ENCODE results near the gene HEATR5B. TPM values are rescaled to one million over a fixed set of nuclear protein-coding genes. Genes with fewer than 3 reads are reported as not detected.
"Not testable (repeated sequence)": the region's sequence is repeated elsewhere in the genome, so short reads cannot be mapped to it uniquely, and the experiment has no call there.

The HEATR5B gene
- total RNA-seq, 1 donor from 2014 or later, result 10.6 TPM

DNA sequence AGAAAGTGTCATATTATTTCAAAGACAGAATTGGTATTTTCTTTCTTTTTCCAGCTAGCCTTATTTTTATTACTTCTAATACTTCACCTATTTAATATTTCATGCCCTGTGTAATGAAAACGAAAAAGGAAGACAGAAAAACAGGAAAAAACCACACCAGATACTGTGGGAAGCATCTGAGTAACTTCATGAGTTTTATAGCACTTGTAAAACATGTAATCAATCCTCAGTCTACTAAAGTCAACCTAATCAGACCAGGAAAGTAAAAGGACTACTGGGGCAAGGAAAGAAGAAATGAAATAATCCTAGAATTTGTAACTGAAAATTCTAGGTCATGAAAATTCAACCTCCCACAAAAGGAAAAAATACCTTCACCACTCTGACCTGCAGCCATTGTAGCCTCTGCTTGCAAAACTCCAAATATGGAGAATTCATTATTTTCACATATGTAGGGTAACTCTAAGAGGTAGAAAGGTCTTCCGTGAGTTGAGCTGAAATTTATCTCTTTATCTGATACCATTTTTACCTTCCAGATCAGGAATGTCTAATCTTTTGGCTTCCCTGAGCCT, 83.1 kb downstream of the HEATR5B start:
- Histone ChIP-seq H3K4me1 (no peaks in the 10 kb centered on the region), H3K9me3 (no peaks in the 10 kb centered on the region), H3K27me3 (no peaks in the 10 kb centered on the region), H3K27ac (no peak overlapping the region), H3K36me3 (peaks cover 66 to 73% of the 10 kb centered on the region in 2 donors), H3K4me3 (no peak overlapping the region)
- TF ChIP-seq, protein P1, sequence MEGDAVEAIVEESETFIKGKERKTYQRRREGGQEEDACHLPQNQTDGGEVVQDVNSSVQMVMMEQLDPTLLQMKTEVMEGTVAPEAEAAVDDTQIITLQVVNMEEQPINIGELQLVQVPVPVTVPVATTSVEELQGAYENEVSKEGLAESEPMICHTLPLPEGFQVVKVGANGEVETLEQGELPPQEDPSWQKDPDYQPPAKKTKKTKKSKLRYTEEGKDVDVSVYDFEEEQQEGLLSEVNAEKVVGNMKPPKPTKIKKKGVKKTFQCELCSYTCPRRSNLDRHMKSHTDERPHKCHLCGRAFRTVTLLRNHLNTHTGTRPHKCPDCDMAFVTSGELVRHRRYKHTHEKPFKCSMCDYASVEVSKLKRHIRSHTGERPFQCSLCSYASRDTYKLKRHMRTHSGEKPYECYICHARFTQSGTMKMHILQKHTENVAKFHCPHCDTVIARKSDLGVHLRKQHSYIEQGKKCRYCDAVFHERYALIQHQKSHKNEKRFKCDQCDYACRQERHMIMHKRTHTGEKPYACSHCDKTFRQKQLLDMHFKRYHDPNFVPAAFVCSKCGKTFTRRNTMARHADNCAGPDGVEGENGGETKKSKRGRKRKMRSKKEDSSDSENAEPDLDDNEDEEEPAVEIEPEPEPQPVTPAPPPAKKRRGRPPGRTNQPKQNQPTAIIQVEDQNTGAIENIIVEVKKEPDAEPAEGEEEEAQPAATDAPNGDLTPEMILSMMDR (IDR thresholded peaks at IDR 0.05), result no peak
- no peak for DNase-seq (ENCODE audit: low spot score in 2 of 2)
- intact Hi-C loops (cut with DNase I), result loop anchor here (10.0 kb wide), 1 partner anchor 216 kb away; no protein-coding TSS in a partner anchor

DNA sequence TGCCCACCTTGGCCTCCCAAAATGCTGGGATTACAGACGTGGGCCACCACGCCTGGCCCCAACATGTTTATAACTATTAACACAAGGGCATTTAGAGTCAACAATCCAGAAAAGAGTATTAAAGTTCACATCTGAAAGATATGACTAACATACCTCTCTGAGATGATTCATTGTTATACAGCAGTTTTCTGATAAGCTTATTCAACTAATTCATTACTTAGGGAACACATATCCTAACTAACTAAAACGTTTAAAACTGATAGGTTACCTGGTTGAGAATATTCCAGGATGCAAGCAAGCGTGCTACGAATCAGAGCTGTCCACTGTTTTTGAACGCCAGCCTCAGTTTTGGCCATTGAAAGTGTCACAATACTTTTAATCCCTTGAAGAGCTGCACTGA, 83.9 kb downstream of the HEATR5B start:
- TF ChIP-seq, protein P1 (IDR thresholded peaks at IDR 0.05), result no peak
- Histone ChIP-seq H3K36me3 (peaks cover 66 to 69% of the 10 kb centered on the region in 2 donors), H3K9me3 (no peaks in the 10 kb centered on the region), H3K27ac (no peak overlapping the region), H3K27me3 (no peaks in the 10 kb centered on the region), H3K4me1 (no peaks in the 10 kb centered on the region), H3K4me3 (no peak overlapping the region)
- intact Hi-C loops (cut with DNase I), result loop anchor here (10.0 kb wide), 1 partner anchor 216 kb away; no protein-coding TSS in a partner anchor
- no peak for DNase-seq (ENCODE audit: low spot score in 2 of 2)

DNA sequence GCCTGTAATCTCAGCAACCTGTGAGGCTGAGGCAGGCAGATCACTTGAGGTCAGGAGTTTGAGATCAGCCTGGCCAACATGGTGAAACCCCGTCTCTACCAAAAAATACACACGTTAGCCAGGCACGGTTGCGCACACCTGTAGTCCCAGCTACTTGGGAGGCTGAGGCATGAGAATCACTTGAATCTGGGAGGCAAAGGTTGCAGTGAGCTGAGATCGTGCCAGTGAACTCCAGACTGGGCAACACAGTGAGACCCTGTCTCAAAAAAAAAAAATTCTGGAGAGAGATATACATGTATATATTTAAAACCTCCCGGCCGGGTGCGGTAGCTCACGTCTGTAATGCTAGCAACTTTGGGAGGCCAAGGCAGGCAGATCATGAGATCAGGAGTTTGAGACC, 84.8 kb downstream of the HEATR5B start:
- H3K9me3 ChIP-seq; H3K4me3 ChIP-seq; H3K4me1 ChIP-seq; intact Hi-C loops (cut with DNase I); DNase-seq (ENCODE audit: low spot score in 2 of 2); H3K27me3 ChIP-seq; H3K27ac ChIP-seq: not testable (repeated sequence)
- peaks cover 57 to 60% of the 10 kb centered on the region in 2 donors for H3K36me3 ChIP-seq

DNA sequence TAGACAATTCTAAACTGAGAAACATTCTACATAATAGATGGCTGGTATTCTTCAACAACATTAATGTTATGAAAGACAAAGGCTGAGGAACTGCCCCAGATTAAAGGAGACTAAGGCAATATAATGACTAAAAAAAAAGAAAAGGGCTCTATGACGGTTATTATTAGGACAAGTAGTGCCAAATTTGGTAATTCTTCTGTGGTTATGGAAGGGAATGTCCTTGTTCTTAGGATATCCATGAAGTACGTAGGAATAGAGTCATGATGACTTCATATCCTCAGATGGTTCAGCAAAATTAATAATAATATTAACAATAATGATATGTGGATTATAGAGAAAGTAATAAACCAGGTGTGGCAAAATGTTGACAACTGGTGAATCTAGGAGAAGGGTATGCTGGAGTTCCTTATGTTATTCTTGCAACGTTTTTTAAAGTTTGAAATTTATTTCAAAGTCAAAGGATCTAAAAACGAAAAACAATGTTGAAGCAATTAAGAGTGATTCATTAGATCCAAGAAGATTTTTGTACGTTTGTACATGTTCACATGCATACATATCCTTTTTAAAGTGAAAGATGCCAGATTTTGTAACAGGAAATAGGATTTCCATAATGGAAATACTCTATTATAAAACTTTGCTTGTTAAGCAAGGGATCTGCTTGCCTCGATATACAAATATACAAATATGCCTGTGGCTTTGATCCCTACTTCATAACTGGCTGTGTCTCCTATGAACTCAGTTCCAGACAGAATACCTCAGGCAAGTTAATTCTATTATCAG, 90.1 kb downstream of the HEATR5B start:
- Histone ChIP-seq H3K4me3 (no peak overlapping the region), H3K9me3 (no peaks in the 10 kb centered on the region), H3K4me1 (no peaks in the 10 kb centered on the region), H3K27ac (no peak overlapping the region), H3K36me3 (peaks cover 11 to 24% of the 10 kb centered on the region in 2 donors), H3K27me3 (no peaks in the 10 kb centered on the region)
- intact Hi-C loops (cut with DNase I), result no loop called here
- TF ChIP-seq, protein P1 (IDR thresholded peaks at IDR 0.05), result no peak
- DNase-seq (ENCODE audit: low spot score in 2 of 2), result no peak

DNA sequence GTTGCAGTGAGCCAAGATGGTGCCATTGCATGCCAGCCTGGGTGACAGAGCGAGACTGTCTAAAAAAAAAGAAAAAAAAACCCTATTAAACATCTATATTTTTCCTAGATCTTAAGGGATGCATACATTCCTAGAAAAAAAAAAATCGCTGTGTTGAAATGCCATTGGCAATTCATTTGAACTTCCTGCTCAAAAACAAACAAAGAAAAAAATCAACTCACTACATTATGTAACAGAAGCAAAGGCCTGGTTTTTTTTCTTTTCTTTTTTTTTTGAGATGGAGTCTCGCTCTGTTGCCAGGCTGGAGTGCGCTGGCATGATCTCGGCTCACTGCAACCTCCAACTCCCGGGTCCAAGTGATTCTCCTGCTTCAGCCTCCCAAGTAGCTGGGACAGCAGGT, 96.2 kb downstream of the HEATR5B start:
- intact Hi-C loops (cut with DNase I), result no loop called here
- Histone ChIP-seq H3K4me1 (no peaks in the 10 kb centered on the region), H3K27ac (no peak overlapping the region), H3K36me3 (peaks cover 2 to 31% of the 10 kb centered on the region in 2 donors), H3K27me3 (no peaks in the 10 kb centered on the region), H3K4me3 (no peak overlapping the region), H3K9me3 (no peaks in the 10 kb centered on the region)
- TF ChIP-seq, protein P1 (IDR thresholded peaks at IDR 0.05), result no peak
- DNase-seq (ENCODE audit: low spot score in 2 of 2), result no peak

DNA sequence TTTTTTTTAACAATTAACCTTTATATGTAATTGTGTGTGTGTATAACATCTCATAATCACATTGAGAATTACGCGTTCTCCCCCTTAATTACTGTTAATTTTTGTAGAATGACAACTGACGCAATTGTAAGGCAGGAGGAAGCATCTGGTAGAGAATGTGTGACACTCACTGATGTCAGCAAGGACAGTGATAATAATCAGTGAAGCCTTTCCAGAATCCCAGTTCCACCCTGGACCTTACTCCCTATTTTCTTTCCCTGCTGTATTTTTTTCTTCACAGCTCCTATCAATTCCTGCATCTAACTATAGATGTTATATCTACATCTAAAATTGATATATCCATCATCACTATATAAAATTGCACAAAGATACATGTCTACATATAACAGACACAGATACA, 101.7 kb downstream of the HEATR5B start:
- Histone ChIP-seq H3K36me3 (peaks cover 18 to 32% of the 10 kb centered on the region in 2 donors), H3K27me3 (no peaks in the 10 kb centered on the region), H3K4me3 (no peak overlapping the region), H3K9me3 (no peaks in the 10 kb centered on the region), H3K27ac (no peak overlapping the region), H3K4me1 (no peaks in the 10 kb centered on the region)
- intact Hi-C loops (cut with DNase I), result no loop called here
- no peak for DNase-seq (ENCODE audit: low spot score in 2 of 2)
- TF ChIP-seq, protein P1 (IDR thresholded peaks at IDR 0.05), result no peak

Data from ascending aorta (tissue), 2 donors.